ENCODE results near the gene NAA60. TPM values are rescaled to one million over a fixed set of nuclear protein-coding genes. Genes with fewer than 3 reads are reported as not detected.

Gene NAA60
- total and polyA plus RNA-seq, 4 donors, result 16.6 to 57.7 (median 48.5) TPM

DNA sequence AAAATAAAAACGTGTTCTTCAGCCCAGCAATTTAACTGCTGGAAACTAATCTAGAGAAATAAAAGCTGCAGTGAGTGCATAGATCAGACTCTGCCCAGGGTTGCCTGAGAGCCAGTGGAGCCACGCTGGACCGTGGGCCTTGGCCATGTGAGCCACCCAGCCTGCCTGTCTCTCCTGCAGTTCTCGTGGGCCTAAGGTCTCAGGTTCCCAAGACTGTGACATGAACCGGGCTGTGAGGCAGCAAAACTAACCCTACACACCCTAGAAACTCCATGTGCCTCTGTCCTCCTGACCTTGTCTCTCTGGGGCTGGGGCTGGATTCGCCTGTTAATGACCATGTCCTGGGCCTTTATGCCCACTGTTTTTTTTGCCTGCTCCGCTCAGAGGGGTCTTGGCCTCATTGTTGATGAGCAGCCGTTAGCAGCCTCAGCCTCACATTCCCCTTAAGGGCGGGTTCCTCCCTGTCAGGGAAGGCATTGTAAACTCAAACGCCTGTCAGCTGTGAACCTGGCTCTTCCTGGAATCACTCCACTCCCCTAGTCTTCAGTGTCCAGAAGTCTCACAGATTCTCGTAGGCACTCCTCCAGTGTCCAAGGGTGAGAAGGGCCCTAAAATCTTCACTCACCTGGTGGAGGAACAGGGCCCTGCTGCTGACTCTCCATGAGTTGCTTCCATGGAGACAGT, 34.9 kb downstream of the NAA60 start:
- Histone ChIP-seq H3K36me3 (ENCODE audit: control insufficient read depth in 4 of 4, insufficient read depth in 4 of 4, low read length in 4 of 4) (peaks cover 3 to 32% (median 15%) of the 10 kb centered on the region in 4 donors), H3K9me3 (ENCODE audit: control insufficient read depth in 4 of 4, insufficient read depth in 3 of 4, low read length in 3 of 4) (no peaks in the 10 kb centered on the region), H3K9ac (ENCODE audit: insufficient read depth in 1 of 2, low read length in 2 of 2) (no peak overlapping the region), H3K27me3 (ENCODE audit: control insufficient read depth in 3 of 3, insufficient read depth in 3 of 3, low read length in 2 of 3) (no peaks in the 10 kb centered on the region), H3K4me3 (no peak overlapping the region), H3K27ac (ENCODE audit: low read depth in 1 of 2, low read length in 1 of 2) (no peak overlapping the region), H3K4me1 (ENCODE audit: control insufficient read depth in 5 of 5, insufficient read depth in 5 of 5, low read length in 5 of 5) (peaks cover 0 to 9% (median 2%) of the 10 kb centered on the region in 5 donors)
- TF ChIP-seq, protein P1, sequence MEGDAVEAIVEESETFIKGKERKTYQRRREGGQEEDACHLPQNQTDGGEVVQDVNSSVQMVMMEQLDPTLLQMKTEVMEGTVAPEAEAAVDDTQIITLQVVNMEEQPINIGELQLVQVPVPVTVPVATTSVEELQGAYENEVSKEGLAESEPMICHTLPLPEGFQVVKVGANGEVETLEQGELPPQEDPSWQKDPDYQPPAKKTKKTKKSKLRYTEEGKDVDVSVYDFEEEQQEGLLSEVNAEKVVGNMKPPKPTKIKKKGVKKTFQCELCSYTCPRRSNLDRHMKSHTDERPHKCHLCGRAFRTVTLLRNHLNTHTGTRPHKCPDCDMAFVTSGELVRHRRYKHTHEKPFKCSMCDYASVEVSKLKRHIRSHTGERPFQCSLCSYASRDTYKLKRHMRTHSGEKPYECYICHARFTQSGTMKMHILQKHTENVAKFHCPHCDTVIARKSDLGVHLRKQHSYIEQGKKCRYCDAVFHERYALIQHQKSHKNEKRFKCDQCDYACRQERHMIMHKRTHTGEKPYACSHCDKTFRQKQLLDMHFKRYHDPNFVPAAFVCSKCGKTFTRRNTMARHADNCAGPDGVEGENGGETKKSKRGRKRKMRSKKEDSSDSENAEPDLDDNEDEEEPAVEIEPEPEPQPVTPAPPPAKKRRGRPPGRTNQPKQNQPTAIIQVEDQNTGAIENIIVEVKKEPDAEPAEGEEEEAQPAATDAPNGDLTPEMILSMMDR (IDR thresholded peaks at IDR 0.05; ENCODE audit: control extremely low read depth, extremely low read depth), result no peak
- no peak for ATAC-seq (ENCODE audit: insufficient read depth, low FRiP score)
- 89 to 90% methylated on average over 11 of the region's 11 CpGs for WGBS, 2 donors
- DNase-seq, result no peak

DNA sequence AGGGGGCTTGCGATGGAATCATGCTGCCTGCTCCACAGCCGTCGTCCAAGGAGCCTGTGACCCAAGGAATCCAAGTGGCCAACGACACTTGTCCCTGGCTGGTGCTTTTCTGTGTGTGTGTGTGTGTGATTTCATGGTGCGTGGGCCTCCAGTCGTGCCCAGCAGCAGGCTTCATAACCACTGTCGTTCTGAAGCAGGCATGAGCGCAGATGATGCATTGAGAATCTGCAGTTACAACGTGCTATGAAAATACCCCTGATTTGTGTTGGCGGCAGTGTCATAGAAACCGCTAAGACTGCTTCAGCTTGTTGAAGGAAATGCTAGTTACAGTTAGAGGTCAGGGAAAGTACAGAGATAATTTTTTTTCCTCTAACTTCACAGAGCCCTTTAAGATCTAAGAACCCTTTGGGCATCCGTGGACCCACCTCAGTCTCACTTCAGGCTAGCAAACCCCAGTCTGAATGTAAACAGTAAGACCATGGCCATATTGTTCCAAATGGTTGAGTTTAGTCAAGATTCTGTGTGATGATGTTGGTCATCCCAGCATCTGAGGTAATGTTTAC, 36.3 kb downstream of the NAA60 start:
- 84 to 92% methylated on average over 12 of the region's 12 CpGs for whole genome bisulfite sequencing, 2 donors
- DNase-seq, result no peak
- H3K27ac ChIP-seq (ENCODE audit: low read depth in 1 of 2, low read length in 1 of 2), result no peak overlapping the region
- peaks cover 0 to 3% (median 2%) of the 10 kb centered on the region in 5 donors for H3K4me1 ChIP-seq (ENCODE audit: control insufficient read depth in 5 of 5, insufficient read depth in 5 of 5, low read length in 5 of 5)
- no peaks in the 10 kb centered on the region for H3K27me3 ChIP-seq (ENCODE audit: control insufficient read depth in 3 of 3, insufficient read depth in 3 of 3, low read length in 2 of 3)
- TF ChIP-seq, protein P1 (IDR thresholded peaks at IDR 0.05; ENCODE audit: control extremely low read depth, extremely low read depth), result no peak
- no peak for ATAC-seq (ENCODE audit: insufficient read depth, low FRiP score)
- no peak overlapping the region for H3K4me3 ChIP-seq
- H3K36me3 ChIP-seq (ENCODE audit: control insufficient read depth in 4 of 4, insufficient read depth in 4 of 4, low read length in 4 of 4), result peaks cover 6 to 42% (median 17%) of the 10 kb centered on the region in 4 donors
- H3K9ac ChIP-seq (ENCODE audit: insufficient read depth in 1 of 2, low read length in 2 of 2), result no peak overlapping the region
- H3K9me3 ChIP-seq (ENCODE audit: control insufficient read depth in 4 of 4, insufficient read depth in 3 of 4, low read length in 3 of 4), result no peaks in the 10 kb centered on the region

DNA sequence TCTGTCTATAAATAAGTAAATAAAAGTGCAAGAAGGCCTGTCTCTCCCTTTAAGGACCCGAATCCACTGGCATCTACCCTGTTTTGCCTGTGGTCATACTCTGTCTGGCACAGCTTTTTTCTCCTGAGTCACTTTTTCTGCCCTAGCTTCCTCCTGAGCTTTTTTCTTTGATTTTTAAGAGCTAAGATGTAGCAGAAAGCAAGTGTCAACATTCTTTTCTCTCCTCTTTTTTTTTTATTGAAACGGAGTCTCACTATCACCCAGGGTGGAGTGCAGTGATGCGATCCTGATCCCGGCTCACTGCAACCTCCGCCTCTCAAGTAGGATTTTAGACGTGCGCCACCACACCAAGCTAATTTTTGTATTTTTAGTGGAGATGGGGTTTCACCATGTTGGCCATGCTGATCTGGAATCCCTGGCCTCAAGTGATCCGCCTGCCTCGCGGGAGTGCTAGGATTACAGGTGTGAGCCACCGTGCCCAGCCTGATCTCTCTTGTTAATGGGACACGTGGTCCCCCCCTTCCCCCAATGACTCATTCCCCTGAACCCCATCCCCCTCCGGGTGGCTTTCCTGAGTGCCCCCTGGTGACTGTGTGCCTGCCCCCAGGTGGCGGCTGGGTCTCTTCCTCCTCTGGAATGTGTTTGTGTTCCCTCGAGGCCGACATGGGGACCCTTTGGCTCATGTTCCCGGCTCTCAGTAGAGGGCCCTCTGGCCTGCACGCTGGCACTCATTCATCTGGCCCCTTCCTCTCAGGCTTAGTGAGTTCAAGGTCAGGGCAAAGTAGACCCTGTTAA, 37.6 kb downstream of the NAA60 start:
- H3K9me3 ChIP-seq (ENCODE audit: control insufficient read depth in 4 of 4, insufficient read depth in 3 of 4, low read length in 3 of 4), result no peaks in the 10 kb centered on the region
- H3K36me3 ChIP-seq (ENCODE audit: control insufficient read depth in 4 of 4, insufficient read depth in 4 of 4, low read length in 4 of 4), result peaks cover 6 to 56% (median 21%) of the 10 kb centered on the region in 4 donors
- TF ChIP-seq, protein P1 (IDR thresholded peaks at IDR 0.05; ENCODE audit: control extremely low read depth, extremely low read depth), result no peak
- H3K27me3 ChIP-seq (ENCODE audit: control insufficient read depth in 3 of 3, insufficient read depth in 3 of 3, low read length in 2 of 3), result no peaks in the 10 kb centered on the region
- no peak overlapping the region for H3K4me3 ChIP-seq
- no peak overlapping the region for H3K27ac ChIP-seq (ENCODE audit: low read depth in 1 of 2, low read length in 1 of 2)
- DNase-seq (no peak), ATAC-seq (ENCODE audit: insufficient read depth, low FRiP score) (no peak)
- no peak overlapping the region for H3K9ac ChIP-seq (ENCODE audit: insufficient read depth in 1 of 2, low read length in 2 of 2)
- WGBS, 2 donors, result 73 to 77% methylated on average over 18 of the region's 18 CpGs
- peaks cover 0 to 3% (median 2%) of the 10 kb centered on the region in 5 donors for H3K4me1 ChIP-seq (ENCODE audit: control insufficient read depth in 5 of 5, insufficient read depth in 5 of 5, low read length in 5 of 5)

Data from lung (tissue), 12 donors.